Upper lobe of right lung (tissue), 1 donor: Measurements from ENCODE around the gene RGS14. TPM values are rescaled to one million over a fixed set of nuclear protein-coding genes. Genes with fewer than 3 reads are reported as not detected.

Experiments
- ATAC-seq: fragments of 200-7000 bp; cut with Tn5 transposase; one replicate; pipeline ENCODE4 v1.9.1; 2020; ENCODE audit warnings: mild to moderate bottlenecking, moderate library complexity
- DNase-seq: peaks from one replicate; pipeline ENCODE4 v3.0.0-alpha.2; 2020
- H3K27ac ChIP-seq: fragments of 200-600 bp; one replicate; pipeline ENCODE4 v1.8.0; 2022
- H3K27me3 ChIP-seq: fragments of 200-600 bp; one replicate; pipeline ENCODE4 v1.8.0; 2022; ENCODE audit warnings: mild to moderate bottlenecking
- H3K36me3 ChIP-seq: fragments of 200-600 bp; one replicate; pipeline ENCODE4 v1.8.0; 2022
- H3K4me1 ChIP-seq: fragments of 200-600 bp; one replicate; pipeline ENCODE4 v1.8.0; 2022
- H3K4me3 ChIP-seq: fragments of 200-600 bp; one replicate; pipeline ENCODE4 v1.8.0; 2022; ENCODE audit warnings: mild to moderate bottlenecking
- H3K9me3 ChIP-seq: fragments of 200-600 bp; one replicate; pipeline ENCODE4 v1.8.0; 2022
- CTCF ChIP-seq: fragments of 200-600 bp; IDR thresholded peaks from one replicate; pipeline ENCODE4 v1.8.0; 2022; ENCODE audit warnings: antibody characterized with exemption
- intact Hi-C: fragments of 100-400 bp; cut with DNase I; formaldehyde crosslinking; loops from one replicate; pipeline ENCODE4 v1.11.0; 2022
- long read RNA-seq: library from polyadenylated mRNA; unstranded; transcript quantifications from one replicate; pipeline ENCODE4 v2.0.0, GENCODE V29; 2021
- total RNA-seq: library from RNA; stranded (reverse); fragmentation: NEBNext Ultra II Directional; extraction: Animal tissue kit (Norgen Biotek cat#: 25700); gene quantifications from one replicate; pipeline ENCODE4 v1.2.1, GENCODE V29; 2021
- donor health status: DM: no; HTN: yes; CAD: no; lungs with severe emphysema.

The RGS14 gene
- 17.5 TPM for total RNA-seq
- long read RNA-seq, partial matches to known transcripts = 8 of 35 reads
- long read RNA-seq, other reads (novel, unspliced or antisense) = 15 of 35 reads

- Histone ChIP-seq H3K36me3 (no peaks in the 10 kb centered on the region), H3K9me3 (no peaks in the 10 kb centered on the region), H3K4me3 (peak within 1 kb of the TSS; percentile 52), H3K27me3 (no peaks in the 10 kb centered on the region), H3K4me1 (peaks cover 20% of the 10 kb centered on the region), H3K27ac (peak within 1 kb of the TSS; percentile 74)
- no peak for TF ChIP-seq CTCF
- DNase-seq (no peak), ATAC-seq (peak; percentile 86)
- intact Hi-C loops = no loop called here
These were observed at the start of gene RGS14 for GRCh38 chr5:177357459-177358351. Gene RGS14, plus strand, starts transcription at chr5:177357924. Its CDS starts 101 bp downstream, at chr5:177358025.

- ATAC-seq = no peak
- Histone ChIP-seq H3K36me3 (peaks cover 27% of the 10 kb centered on the region), H3K4me1 (peaks cover 52% of the 10 kb centered on the region), H3K4me3 (no peak overlapping the region), H3K27me3 (no peaks in the 10 kb centered on the region), H3K27ac (no peak overlapping the region), H3K9me3 (no peaks in the 10 kb centered on the region)
- intact Hi-C loops = no loop called here
- no peak for TF ChIP-seq CTCF
- no peak for DNase-seq
These were observed 49.0 kb upstream of the RGS14 start for GRCh38 chr5:177308740-177309139.

GRCh38 chr5:177309351-177310191, 48.2 kb upstream of the RGS14 start:
- intact Hi-C loops = no loop called here
- peaks cover 49% of the 10 kb centered on the region for H3K4me1 ChIP-seq
- no peak overlapping the region for H3K27ac ChIP-seq
- H3K36me3 ChIP-seq = peaks cover 27% of the 10 kb centered on the region
- H3K4me3 ChIP-seq = no peak overlapping the region
- peak; percentile 83 for TF ChIP-seq CTCF
- ATAC-seq (peak; percentile 50), DNase-seq (peak; percentile 79)
- no peaks in the 10 kb centered on the region for H3K9me3 ChIP-seq
- H3K27me3 ChIP-seq = no peaks in the 10 kb centered on the region

GRCh38 chr5:177310332-177310731, 47.4 kb upstream of the RGS14 start:
- no peaks in the 10 kb centered on the region for H3K27me3 ChIP-seq
- H3K9me3 ChIP-seq = no peaks in the 10 kb centered on the region
- intact Hi-C loops = no loop called here
- peaks cover 21% of the 10 kb centered on the region for H3K36me3 ChIP-seq
- H3K27ac ChIP-seq = no peak overlapping the region
- DNase-seq (no peak), ATAC-seq (no peak)
- peaks cover 42% of the 10 kb centered on the region for H3K4me1 ChIP-seq
- H3K4me3 ChIP-seq = no peak overlapping the region
- no peak for TF ChIP-seq CTCF

GRCh38 chr5:177310757-177311391, 46.9 kb upstream of the RGS14 start:
- TF ChIP-seq CTCF = no peak
- Histone ChIP-seq H3K27me3 (no peaks in the 10 kb centered on the region), H3K27ac (no peak overlapping the region), H3K4me3 (peak overlapping the region; percentile 52), H3K4me1 (peaks cover 37% of the 10 kb centered on the region), H3K36me3 (peaks cover 16% of the 10 kb centered on the region), H3K9me3 (no peaks in the 10 kb centered on the region)
- intact Hi-C loops = no loop called here
- DNase-seq (no peak), ATAC-seq (no peak)
